ENCODE data around the gene XCL2.
"Not testable (repeated sequence)": the region's sequence is repeated elsewhere in the genome, so short reads cannot be mapped to it uniquely, and the experiment has no call there.

XCL2 gene

GRCh38 chr1:168546553-168546895 lies 2.7 kb upstream of the XCL2 start:
- not testable (repeated sequence) for H3K4me3 Mint-ChIP-seq; H3K9me3 Mint-ChIP-seq; H3K27ac Mint-ChIP-seq; DNase-seq (ENCODE audit: low spot score in 2 of 2); H3K36me3 Mint-ChIP-seq; ATAC-seq
- peaks cover 28% of the 10 kb centered on the region for H3K4me1 Mint-ChIP-seq

- H3K4me3 Mint-ChIP-seq; H3K27ac Mint-ChIP-seq; DNase-seq (ENCODE audit: low spot score in 2 of 2); H3K36me3 Mint-ChIP-seq; H3K9me3 Mint-ChIP-seq; ATAC-seq: not testable (repeated sequence)
- H3K4me1 Mint-ChIP-seq: peaks cover 28% of the 10 kb centered on the region
These were observed 2.1 kb upstream of the XCL2 start for GRCh38 chr1:168545678-168546552.

- not testable (repeated sequence) for H3K9me3 Mint-ChIP-seq; DNase-seq (ENCODE audit: low spot score in 2 of 2); H3K36me3 Mint-ChIP-seq
- peak; percentile 44 for ATAC-seq
- Mint-ChIP-seq H3K27ac (peak overlapping the region; percentile 54), H3K4me1 (peaks cover 31% of the 10 kb centered on the region), H3K4me3 (peak overlapping the region; percentile 61)
These were observed 819 bp downstream of the XCL2 start for GRCh38 chr1:168542978-168543377.

GRCh38 chr1:168540798-168541197 lies 3.0 kb downstream of the XCL2 start:
- DNase-seq (ENCODE audit: low spot score in 2 of 2); H3K36me3 Mint-ChIP-seq; H3K9me3 Mint-ChIP-seq; H3K27ac Mint-ChIP-seq; ATAC-seq: not testable (repeated sequence)
- peaks cover 50% of the 10 kb centered on the region for H3K4me1 Mint-ChIP-seq
- peak overlapping the region; percentile 61 for H3K4me3 Mint-ChIP-seq

GRCh38 chr1:168535536-168535935 lies 8.3 kb downstream of the XCL2 start:
- Mint-ChIP-seq H3K9me3 (no peaks in the 10 kb centered on the region), H3K4me1 (peaks cover 63% of the 10 kb centered on the region), H3K4me3 (peak overlapping the region; percentile 29), H3K27ac (no peak overlapping the region), H3K36me3 (no peaks in the 10 kb centered on the region)
- DNase-seq (ENCODE audit: low spot score in 2 of 2) (no peak), ATAC-seq (peak; percentile 76)

- Mint-ChIP-seq H3K36me3 (no peaks in the 10 kb centered on the region), H3K4me3 (no peak overlapping the region), H3K4me1 (peaks cover 47% of the 10 kb centered on the region), H3K9me3 (no peaks in the 10 kb centered on the region), H3K27ac (no peak overlapping the region)
- DNase-seq (ENCODE audit: low spot score in 2 of 2): no peak
- peak; percentile 92 for ATAC-seq
These were observed 12.0 kb downstream of the XCL2 start for GRCh38 chr1:168531615-168532345.

- Mint-ChIP-seq H3K4me1 (peaks cover 28% of the 10 kb centered on the region), H3K36me3 (no peaks in the 10 kb centered on the region), H3K27ac (no peak overlapping the region), H3K4me3 (no peak overlapping the region), H3K9me3 (no peaks in the 10 kb centered on the region)
- DNase-seq (ENCODE audit: low spot score in 2 of 2): no peak
- no peak for ATAC-seq
These were observed 14.3 kb downstream of the XCL2 start for GRCh38 chr1:168529518-168529917.

GRCh38 chr1:168521401-168522000 lies 22.3 kb downstream of the XCL2 start:
- H3K4me1 Mint-ChIP-seq: peaks cover 53% of the 10 kb centered on the region
- no peaks in the 10 kb centered on the region for H3K36me3 Mint-ChIP-seq
- DNase-seq (ENCODE audit: low spot score in 2 of 2): no peak
- no peak for ATAC-seq
- H3K27ac Mint-ChIP-seq: peak overlapping the region; percentile 73
- peak overlapping the region; percentile 64 for H3K4me3 Mint-ChIP-seq
- H3K9me3 Mint-ChIP-seq: peaks cover 9% of the 10 kb centered on the region

GRCh38 chr1:168520832-168521231 lies 23.0 kb downstream of the XCL2 start:
- no peak for ATAC-seq
- Mint-ChIP-seq H3K36me3 (no peaks in the 10 kb centered on the region), H3K27ac (peak overlapping the region; percentile 73), H3K4me1 (peaks cover 53% of the 10 kb centered on the region), H3K4me3 (peak overlapping the region; percentile 64), H3K9me3 (peaks cover 9% of the 10 kb centered on the region)
- DNase-seq (ENCODE audit: low spot score in 2 of 2): no peak

GRCh38 chr1:168520052-168520751 lies 23.6 kb downstream of the XCL2 start:
- Mint-ChIP-seq H3K36me3 (no peaks in the 10 kb centered on the region), H3K4me1 (peaks cover 57% of the 10 kb centered on the region), H3K9me3 (peaks cover 9% of the 10 kb centered on the region), H3K4me3 (peak overlapping the region; percentile 64), H3K27ac (peak overlapping the region; percentile 73)
- ATAC-seq (peak; percentile 99), DNase-seq (ENCODE audit: low spot score in 2 of 2) (peak; percentile 22 to 75)

- H3K9me3 Mint-ChIP-seq: peaks cover 6% of the 10 kb centered on the region
- H3K4me1 Mint-ChIP-seq: peaks cover 65% of the 10 kb centered on the region
- peaks cover 8% of the 10 kb centered on the region for H3K36me3 Mint-ChIP-seq
- no peak overlapping the region for H3K27ac Mint-ChIP-seq
- no peak for DNase-seq (ENCODE audit: low spot score in 2 of 2)
- no peak for ATAC-seq
- H3K4me3 Mint-ChIP-seq: no peak overlapping the region
These were observed 25.0 kb downstream of the XCL2 start for GRCh38 chr1:168518813-168519212.

- Mint-ChIP-seq H3K4me3 (no peak overlapping the region), H3K9me3 (peaks cover 3% of the 10 kb centered on the region), H3K27ac (no peak overlapping the region), H3K4me1 (peaks cover 70% of the 10 kb centered on the region), H3K36me3 (peaks cover 10% of the 10 kb centered on the region)
- DNase-seq (ENCODE audit: low spot score in 2 of 2) (no peak), ATAC-seq (peak; percentile 31)
These were observed 25.6 kb downstream of the XCL2 start for GRCh38 chr1:168518201-168518689.

GRCh38 chr1:168514455-168514854 lies 29.3 kb downstream of the XCL2 start:
- DNase-seq (ENCODE audit: low spot score in 2 of 2) (no peak), ATAC-seq (no peak)
- Mint-ChIP-seq H3K27ac (peak overlapping the region; percentile 93), H3K4me3 (peak overlapping the region; percentile 67), H3K4me1 (peaks cover 63% of the 10 kb centered on the region), H3K9me3 (no peaks in the 10 kb centered on the region), H3K36me3 (peaks cover 17% of the 10 kb centered on the region)

GRCh38 chr1:168513656-168514404 lies 30.0 kb downstream of the XCL2 start:
- no peaks in the 10 kb centered on the region for H3K9me3 Mint-ChIP-seq
- DNase-seq (ENCODE audit: low spot score in 2 of 2) (peak in 1 of 2 donors; percentile 65), ATAC-seq (peak; percentile 1)
- peaks cover 67% of the 10 kb centered on the region for H3K4me1 Mint-ChIP-seq
- H3K4me3 Mint-ChIP-seq: peak overlapping the region; percentile 67
- peaks cover 17% of the 10 kb centered on the region for H3K36me3 Mint-ChIP-seq
- H3K27ac Mint-ChIP-seq: peak overlapping the region; percentile 93

Data from stimulated activated effector memory CD8-positive, alpha-beta T cell treated with anti-CD3 and anti-CD28 coated beads, Interleukin-12 subunit alpha, Interleukin-12 subunit beta, amount 100 ng/mL, for 72 hours (primary cell).